HUDEP-2 (cell line): Measurements from ENCODE around the gene PPM1N.

Source experiments
- DNase-seq, 76 experiments: peaks; one replicate each; lab custom pipeline; 2025; ENCODE audit not compliant: unreplicated experiment in 76 of 76; lab: John Stamatoyannopoulos, UW

PPM1N gene

GRCh38 chr19:45526143-45526542 lies 27.9 kb downstream of the PPM1N start:
- DNase-seq: peak in 27 of 76 experiments; percentile 9 to 46 (median 26)

- no peak for DNase-seq
These were observed 28.7 kb downstream of the PPM1N start for GRCh38 chr19:45526971-45527370.

DNA sequence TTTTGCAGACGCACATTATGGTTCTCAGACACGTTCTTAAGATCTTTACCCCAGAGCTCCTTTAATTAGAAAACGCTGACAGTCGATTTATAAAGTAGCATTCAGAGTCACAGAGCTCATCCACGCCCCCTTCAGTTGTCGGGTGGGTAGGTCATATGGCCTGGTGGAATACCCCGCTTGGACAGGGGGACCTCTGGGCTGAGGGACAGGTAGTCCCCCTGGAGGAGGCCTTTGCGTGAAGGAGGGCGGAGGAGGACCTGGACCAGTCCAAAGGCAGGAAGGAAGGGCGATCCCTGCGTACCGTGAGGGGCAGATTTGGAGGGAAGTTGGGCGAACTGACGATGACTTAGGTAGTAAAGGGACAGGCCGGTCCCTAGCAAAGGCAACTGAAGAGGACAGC lies 29.5 kb downstream of the PPM1N start:
- DNase-seq: no peak

DNA sequence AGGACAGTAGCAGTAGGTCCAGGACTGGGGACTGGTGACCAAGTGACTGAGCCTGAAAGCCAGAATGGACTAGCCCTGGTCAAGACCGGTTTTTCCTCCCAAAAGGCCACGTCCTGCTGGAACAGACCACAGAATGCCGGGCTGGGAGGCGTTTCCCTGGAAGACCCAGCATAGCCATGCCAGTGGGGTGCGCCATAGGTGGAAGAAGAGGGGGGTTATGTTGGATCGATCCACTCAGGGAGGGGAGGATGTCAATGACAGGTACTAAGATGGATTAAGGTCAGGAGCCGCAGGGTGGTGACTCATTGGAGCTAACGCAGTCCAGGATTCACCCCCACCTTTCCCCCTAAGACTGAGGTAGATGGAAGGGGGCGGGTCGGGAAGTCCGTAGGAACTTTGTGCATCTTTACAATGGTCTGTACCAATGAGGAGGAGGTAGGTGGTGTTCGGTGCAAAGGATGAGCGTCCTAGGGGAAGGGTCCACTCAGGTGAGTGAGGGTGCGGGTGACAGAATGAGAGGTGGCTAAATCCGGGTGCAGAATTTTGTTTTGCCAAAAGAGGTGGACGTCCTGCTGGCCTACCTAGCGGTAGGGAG lies 30.0 kb downstream of the PPM1N start:
- DNase-seq: no peak

GRCh38 chr19:45528744-45529419 lies 30.6 kb downstream of the PPM1N start:
- peak in 1 of 76 experiments; percentile 23 for DNase-seq

- no peak for DNase-seq
These were observed 31.2 kb downstream of the PPM1N start for GRCh38 chr19:45529420-45529785.

DNA sequence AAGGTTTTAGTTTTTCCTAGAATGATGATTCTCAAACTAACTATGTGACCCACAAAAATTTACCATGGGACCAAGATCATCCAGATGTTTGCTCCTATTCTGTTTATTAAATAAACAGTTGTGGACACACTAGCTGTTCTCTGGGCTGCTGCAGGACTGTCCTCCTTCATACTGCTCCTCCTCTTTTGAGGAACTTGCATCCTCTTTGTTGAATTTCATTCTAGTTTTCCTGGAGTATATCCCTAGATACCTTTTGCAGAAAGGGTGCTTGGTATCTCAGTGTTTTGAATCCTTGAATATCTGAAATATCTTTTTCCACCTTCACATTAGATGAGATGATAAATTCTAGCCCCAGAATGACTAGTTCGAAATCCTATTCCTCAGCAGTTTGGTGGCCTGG lies 33.1 kb downstream of the PPM1N start:
- DNase-seq: no peak

GRCh38 chr19:45539459-45539858 lies 41.2 kb downstream of the PPM1N start:
- DNase-seq: no peak

GRCh38 chr19:45542234-45542668 lies 44.0 kb downstream of the PPM1N start:
- no peak for DNase-seq

GRCh38 chr19:45547211-45547770 lies 49.0 kb downstream of the PPM1N start:
- DNase-seq: no peak

- no peak for DNase-seq
These were observed 49.8 kb downstream of the PPM1N start for GRCh38 chr19:45547965-45548609.
